Measurements from ENCODE around the gene KCTD17.

The KCTD17 gene

DNA sequence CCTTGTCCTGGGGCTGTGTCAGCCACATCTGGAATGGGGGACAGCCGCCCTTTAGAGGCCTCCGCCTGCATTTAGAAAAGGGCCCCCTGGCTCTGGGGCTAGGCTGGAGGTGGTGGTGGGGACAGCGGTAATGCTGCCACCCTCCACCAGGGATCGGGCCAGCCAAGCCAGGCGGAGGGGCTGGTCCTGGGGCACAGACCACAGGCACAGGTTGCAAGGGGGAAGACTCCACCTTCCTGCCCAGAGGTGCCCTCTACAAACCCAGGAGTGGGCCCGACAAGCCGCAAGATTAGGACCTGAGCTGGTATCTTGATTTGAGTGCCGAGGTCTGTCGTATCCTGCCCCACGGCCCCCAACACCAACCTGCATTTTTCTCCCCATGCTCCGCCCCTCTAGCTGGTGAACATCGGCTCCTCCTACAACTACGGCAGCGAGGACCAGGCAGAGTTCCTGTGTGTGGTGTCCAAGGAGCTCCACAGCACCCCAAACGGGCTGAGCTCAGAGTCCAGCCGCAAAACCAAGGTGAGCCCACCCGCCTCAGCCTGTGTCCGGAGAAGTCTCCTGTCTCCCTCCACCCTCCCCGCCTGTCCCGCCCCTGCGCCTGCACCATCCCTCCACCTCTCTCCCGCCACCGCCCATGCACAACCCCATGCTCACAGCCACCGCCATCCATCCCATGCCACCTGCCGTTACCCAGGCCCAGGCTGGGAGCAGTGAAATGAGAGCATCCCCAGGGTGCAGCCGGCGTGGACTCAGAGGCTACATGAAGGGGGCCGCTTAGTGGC is 7.6 kb downstream of the KCTD17 start:
- H3K27ac Mint-ChIP-seq = no peak overlapping the region
- H3K9me3 Mint-ChIP-seq = no peaks in the 10 kb centered on the region
- ATAC-seq (no peak), DNase-seq (ENCODE audit: low spot score in 2 of 2) (no peak)
- peaks cover 93% of the 10 kb centered on the region for H3K36me3 Mint-ChIP-seq
- H3K4me3 Mint-ChIP-seq = no peak overlapping the region
- H3K4me1 Mint-ChIP-seq = peaks cover 41% of the 10 kb centered on the region

DNA sequence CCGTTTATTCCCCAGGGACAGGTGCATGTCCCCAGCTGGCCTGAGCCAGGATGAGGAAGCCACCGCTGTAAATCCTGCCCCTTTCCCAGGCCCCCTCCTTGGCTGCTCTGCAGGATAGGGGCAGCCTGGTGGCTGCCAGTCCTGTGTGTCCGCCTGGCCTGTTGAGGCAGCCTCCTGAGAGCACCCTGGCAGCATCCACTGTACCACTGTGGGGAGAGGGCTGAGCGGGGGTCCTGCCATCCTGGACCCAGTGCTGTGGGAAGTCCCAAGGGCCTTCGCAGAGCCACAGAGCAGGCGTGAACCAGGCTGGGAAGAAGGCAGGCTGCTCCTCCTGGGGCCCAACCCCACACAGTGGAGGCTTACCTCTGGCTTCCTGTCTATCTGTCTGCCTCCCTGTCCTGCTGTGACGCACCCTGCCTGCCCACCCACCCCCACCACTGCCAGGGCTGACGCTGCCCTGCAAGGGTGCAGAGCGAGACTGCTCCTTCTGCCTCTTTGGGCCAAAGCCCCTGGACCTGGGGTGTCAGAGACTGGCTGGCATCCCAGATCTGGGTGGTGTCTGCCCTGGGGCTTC is 8.4 kb downstream of the KCTD17 start:
- H3K9me3 Mint-ChIP-seq = no peaks in the 10 kb centered on the region
- DNase-seq (ENCODE audit: low spot score in 2 of 2) (no peak), ATAC-seq (peak; percentile 58)
- peaks cover 96% of the 10 kb centered on the region for H3K36me3 Mint-ChIP-seq
- H3K4me3 Mint-ChIP-seq = peak overlapping the region; percentile 74
- H3K27ac Mint-ChIP-seq = peak overlapping the region; percentile 88
- peaks cover 48% of the 10 kb centered on the region for H3K4me1 Mint-ChIP-seq

GRCh38 chr22:37060801-37061610 is 9.5 kb downstream of the KCTD17 start:
- H3K27ac Mint-ChIP-seq = peak overlapping the region; percentile 88
- ATAC-seq (peak; percentile 82), DNase-seq (ENCODE audit: low spot score in 2 of 2) (peak; percentile 44 to 78)
- H3K9me3 Mint-ChIP-seq = no peaks in the 10 kb centered on the region
- peaks cover 100% of the 10 kb centered on the region for H3K36me3 Mint-ChIP-seq
- H3K4me3 Mint-ChIP-seq = peak overlapping the region; percentile 74
- H3K4me1 Mint-ChIP-seq = peaks cover 48% of the 10 kb centered on the region

DNA sequence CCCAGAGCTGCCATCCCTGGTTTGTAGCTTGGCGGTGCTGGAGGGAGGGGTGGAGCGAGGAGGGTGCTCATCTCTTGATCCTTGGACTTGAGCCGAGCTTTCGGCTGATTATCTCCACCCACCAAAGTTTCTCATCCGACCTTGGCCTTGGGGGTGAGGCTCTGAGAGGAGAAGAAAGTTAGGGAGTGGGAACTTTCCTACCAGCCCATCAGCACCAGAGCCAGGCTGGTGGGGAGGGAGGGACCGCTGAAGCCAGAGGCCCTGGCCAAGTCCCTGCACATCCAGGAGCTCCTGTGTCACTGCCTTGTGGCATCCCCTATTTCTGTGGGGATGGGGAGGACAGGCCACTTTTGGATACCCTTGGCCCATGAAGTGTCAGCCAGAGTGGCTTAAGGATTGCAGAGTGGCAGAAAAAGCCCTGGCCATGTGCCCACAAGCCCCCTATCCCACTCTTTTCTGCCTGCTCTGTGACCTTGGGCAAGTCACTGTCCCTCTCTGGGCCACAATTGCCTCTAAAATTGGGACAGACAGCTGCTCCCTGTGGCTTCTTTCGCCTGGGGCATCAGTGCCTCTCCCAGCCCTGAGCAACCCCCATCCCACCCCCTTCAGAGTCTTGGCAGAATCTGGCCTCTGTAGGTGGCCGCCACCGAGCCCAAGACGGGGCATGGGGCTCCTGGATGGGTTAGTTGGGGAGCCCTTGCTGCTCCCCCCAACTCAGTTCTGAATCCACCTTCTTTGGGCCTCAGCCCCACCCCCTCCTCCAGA is 10.3 kb downstream of the KCTD17 start:
- no peaks in the 10 kb centered on the region for H3K9me3 Mint-ChIP-seq
- H3K4me1 Mint-ChIP-seq = peaks cover 54% of the 10 kb centered on the region
- no peak for DNase-seq (ENCODE audit: low spot score in 2 of 2)
- H3K27ac Mint-ChIP-seq = peak overlapping the region; percentile 88
- no peak for ATAC-seq
- H3K36me3 Mint-ChIP-seq = peaks cover 100% of the 10 kb centered on the region
- H3K4me3 Mint-ChIP-seq = peak overlapping the region; percentile 74

- Mint-ChIP-seq H3K27ac (peak overlapping the region; percentile 88), H3K4me3 (peak overlapping the region; percentile 74), H3K9me3 (no peaks in the 10 kb centered on the region), H3K4me1 (peaks cover 50% of the 10 kb centered on the region), H3K36me3 (peaks cover 100% of the 10 kb centered on the region)
- DNase-seq (ENCODE audit: low spot score in 2 of 2) = no peak
- ATAC-seq = no peak
Observed at GRCh38 chr22:37062376-37062675, 10.8 kb downstream of the KCTD17 start.

- H3K9me3 Mint-ChIP-seq = no peaks in the 10 kb centered on the region
- DNase-seq (ENCODE audit: low spot score in 2 of 2) = no peak
- peaks cover 100% of the 10 kb centered on the region for H3K36me3 Mint-ChIP-seq
- no peak for ATAC-seq
- peaks cover 52% of the 10 kb centered on the region for H3K4me1 Mint-ChIP-seq
- peak overlapping the region; percentile 88 for H3K27ac Mint-ChIP-seq
- peak overlapping the region; percentile 27 for H3K4me3 Mint-ChIP-seq
Observed at GRCh38 chr22:37062702-37063381, 11.3 kb downstream of the KCTD17 start.

GRCh38 chr22:37063431-37064420 is 12.2 kb downstream of the KCTD17 start:
- ATAC-seq (no peak), DNase-seq (ENCODE audit: low spot score in 2 of 2) (no peak)
- H3K9me3 Mint-ChIP-seq = no peaks in the 10 kb centered on the region
- H3K4me3 Mint-ChIP-seq = no peak overlapping the region
- H3K4me1 Mint-ChIP-seq = peaks cover 56% of the 10 kb centered on the region
- H3K27ac Mint-ChIP-seq = peak overlapping the region; percentile 88
- H3K36me3 Mint-ChIP-seq = peaks cover 98% of the 10 kb centered on the region

GRCh38 chr22:37064553-37064952 is 13.0 kb downstream of the KCTD17 start:
- peak overlapping the region; percentile 88 for H3K27ac Mint-ChIP-seq
- no peaks in the 10 kb centered on the region for H3K9me3 Mint-ChIP-seq
- ATAC-seq (no peak), DNase-seq (ENCODE audit: low spot score in 2 of 2) (no peak)
- H3K36me3 Mint-ChIP-seq = peaks cover 90% of the 10 kb centered on the region
- H3K4me3 Mint-ChIP-seq = no peak overlapping the region
- peaks cover 56% of the 10 kb centered on the region for H3K4me1 Mint-ChIP-seq

DNA sequence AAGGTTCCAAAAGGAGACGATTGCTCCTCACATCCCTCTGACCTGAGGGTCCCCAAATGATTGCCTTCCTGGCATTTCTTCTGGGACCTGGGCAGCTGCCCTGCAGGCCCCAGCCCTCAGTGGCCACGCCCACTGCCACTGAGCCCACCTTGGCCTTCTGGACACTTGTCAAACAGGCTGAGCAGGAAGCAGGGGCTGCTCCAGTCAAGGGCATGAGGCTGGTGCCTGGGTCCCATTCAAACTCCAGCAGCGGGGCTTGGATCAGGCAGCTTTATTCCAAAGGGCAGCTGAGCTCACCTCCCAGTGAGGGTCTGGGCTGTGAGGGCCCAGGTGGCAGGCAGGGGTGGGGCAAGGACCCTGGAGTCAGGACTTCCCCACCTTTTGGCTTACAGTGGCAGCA is 13.6 kb downstream of the KCTD17 start:
- peaks cover 50% of the 10 kb centered on the region for H3K4me1 Mint-ChIP-seq
- H3K27ac Mint-ChIP-seq = peak overlapping the region; percentile 88
- H3K4me3 Mint-ChIP-seq = no peak overlapping the region
- ATAC-seq (no peak), DNase-seq (ENCODE audit: low spot score in 2 of 2) (no peak)
- peaks cover 83% of the 10 kb centered on the region for H3K36me3 Mint-ChIP-seq
- no peaks in the 10 kb centered on the region for H3K9me3 Mint-ChIP-seq

DNA sequence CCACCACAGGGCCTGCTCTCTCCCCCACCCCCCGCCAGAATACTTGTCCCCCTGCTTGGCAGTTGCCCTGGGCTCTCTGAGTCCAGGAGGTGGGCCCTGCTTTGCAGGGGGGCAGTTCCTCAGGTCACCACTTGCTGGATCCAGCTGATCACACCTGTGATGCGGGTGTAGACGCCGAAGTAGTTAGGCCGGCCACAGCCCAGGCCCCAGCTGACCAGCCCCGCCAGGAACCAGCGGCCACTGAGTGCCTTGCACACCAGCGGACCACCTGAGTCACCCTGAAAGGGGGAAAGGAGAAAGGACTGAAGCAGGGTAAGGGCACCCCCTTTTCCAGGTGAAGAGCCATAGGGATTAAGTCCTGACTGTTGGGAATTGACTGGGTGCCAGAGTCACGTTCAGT is 14.4 kb downstream of the KCTD17 start:
- Mint-ChIP-seq H3K9me3 (no peaks in the 10 kb centered on the region), H3K27ac (peak overlapping the region; percentile 82), H3K4me3 (no peak overlapping the region), H3K4me1 (peaks cover 43% of the 10 kb centered on the region), H3K36me3 (peaks cover 76% of the 10 kb centered on the region)
- DNase-seq (ENCODE audit: low spot score in 2 of 2) (no peak), ATAC-seq (no peak)

DNA sequence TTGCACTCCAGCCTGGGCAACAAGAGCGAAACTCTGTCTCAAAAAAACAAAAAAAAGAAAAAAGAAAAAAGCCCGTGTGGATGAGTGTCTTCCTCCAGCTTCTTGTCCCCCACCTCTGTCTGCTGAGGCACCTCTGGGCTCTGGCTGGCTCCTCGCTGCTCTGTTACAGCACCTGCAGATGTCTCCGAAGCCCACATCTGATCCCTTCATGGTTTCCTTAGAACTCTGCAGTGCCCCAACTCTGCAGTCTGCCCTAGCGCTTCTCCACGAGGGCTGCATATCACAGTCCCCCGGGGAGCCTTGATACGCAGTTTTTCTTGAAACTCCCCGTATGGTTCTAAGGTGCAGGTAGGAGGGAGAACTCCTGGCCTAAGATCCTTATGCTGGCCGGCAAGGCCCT is 15.9 kb downstream of the KCTD17 start:
- H3K27ac Mint-ChIP-seq = peak overlapping the region; percentile 82
- no peak for ATAC-seq
- H3K9me3 Mint-ChIP-seq = no peaks in the 10 kb centered on the region
- no peak for DNase-seq (ENCODE audit: low spot score in 2 of 2)
- peaks cover 34% of the 10 kb centered on the region for H3K4me1 Mint-ChIP-seq
- no peak overlapping the region for H3K4me3 Mint-ChIP-seq
- H3K36me3 Mint-ChIP-seq = peaks cover 61% of the 10 kb centered on the region

- no peak for DNase-seq (ENCODE audit: low spot score in 2 of 2)
- no peak for ATAC-seq
- Mint-ChIP-seq H3K4me1 (peaks cover 23% of the 10 kb centered on the region), H3K36me3 (peaks cover 47% of the 10 kb centered on the region), H3K4me3 (no peak overlapping the region), H3K27ac (no peak overlapping the region), H3K9me3 (no peaks in the 10 kb centered on the region)
Observed at GRCh38 chr22:37068859-37069258, 17.3 kb downstream of the KCTD17 start.

- H3K9me3 Mint-ChIP-seq = no peaks in the 10 kb centered on the region
- H3K36me3 Mint-ChIP-seq = peaks cover 42% of the 10 kb centered on the region
- no peak overlapping the region for H3K4me3 Mint-ChIP-seq
- peaks cover 19% of the 10 kb centered on the region for H3K4me1 Mint-ChIP-seq
- peak overlapping the region; percentile 65 for H3K27ac Mint-ChIP-seq
- ATAC-seq (no peak), DNase-seq (ENCODE audit: low spot score in 2 of 2) (no peak)
Observed at GRCh38 chr22:37069319-37069718, 17.8 kb downstream of the KCTD17 start.

DNA sequence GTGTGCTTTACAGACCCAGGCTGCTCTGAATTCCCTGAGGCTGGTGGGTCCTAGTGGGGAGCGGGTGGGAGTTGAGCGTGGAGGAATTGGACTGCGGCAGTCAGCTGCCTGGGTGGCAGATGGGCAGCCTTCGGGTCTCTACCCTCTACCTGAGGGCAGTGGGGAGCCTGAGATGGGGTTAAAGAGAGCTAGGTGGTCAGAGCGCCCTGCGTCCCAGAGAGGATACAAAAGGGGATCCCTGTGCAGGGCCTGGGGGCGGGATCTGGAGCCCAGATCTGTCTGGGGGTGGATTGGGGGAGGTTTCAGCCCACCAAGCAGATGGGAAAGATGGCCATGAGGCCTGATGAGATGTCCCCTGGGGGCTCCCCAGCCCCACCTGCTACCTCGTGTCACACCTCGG is 18.2 kb downstream of the KCTD17 start:
- H3K4me3 Mint-ChIP-seq = no peak overlapping the region
- ATAC-seq (no peak), DNase-seq (ENCODE audit: low spot score in 2 of 2) (no peak)
- H3K36me3 Mint-ChIP-seq = peaks cover 38% of the 10 kb centered on the region
- no peaks in the 10 kb centered on the region for H3K9me3 Mint-ChIP-seq
- H3K27ac Mint-ChIP-seq = peak overlapping the region; percentile 65
- H3K4me1 Mint-ChIP-seq = peaks cover 15% of the 10 kb centered on the region

Data from stimulated activated effector memory CD8-positive, alpha-beta T cell treated with anti-CD3 and anti-CD28 coated beads, Interleukin-12 subunit alpha, Interleukin-12 subunit beta, amount 100 ng/mL, for 72 hours (primary cell).